HG03139 (cell line): ENCODE results near the gene ATF7IP2.
"Not testable (repeated sequence)": the region's sequence is repeated elsewhere in the genome, so short reads cannot be mapped to it uniquely, and the experiment has no call there.

Experiments
- ATAC-seq: cut with Tn5 transposase; IDR thresholded peaks from one replicate; pipeline ENCODE4 v1.9.1; 2021; ENCODE audit not compliant: unreplicated experiment

Gene ATF7IP2

DNA sequence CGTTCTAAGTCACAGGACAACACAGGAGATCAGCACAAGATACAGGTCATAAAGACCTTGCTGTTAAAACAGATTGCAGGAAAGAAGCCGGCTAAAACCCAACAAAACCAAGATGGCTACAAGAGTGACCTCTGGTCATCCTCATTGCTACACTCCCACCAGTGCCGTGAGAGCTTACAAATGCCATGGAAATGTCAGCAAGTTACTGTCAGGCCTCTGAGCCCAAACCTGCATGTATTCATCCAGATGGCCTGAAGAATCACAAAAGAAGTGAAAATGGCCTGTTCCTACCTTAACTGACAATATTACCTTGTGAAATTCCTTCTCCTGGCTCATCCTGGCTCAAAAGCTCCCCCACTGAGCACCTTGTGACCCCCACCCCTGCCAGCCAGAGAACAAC, 119.4 kb downstream of the ATF7IP2 start:
- not testable (repeated sequence) for ATAC-seq

DNA sequence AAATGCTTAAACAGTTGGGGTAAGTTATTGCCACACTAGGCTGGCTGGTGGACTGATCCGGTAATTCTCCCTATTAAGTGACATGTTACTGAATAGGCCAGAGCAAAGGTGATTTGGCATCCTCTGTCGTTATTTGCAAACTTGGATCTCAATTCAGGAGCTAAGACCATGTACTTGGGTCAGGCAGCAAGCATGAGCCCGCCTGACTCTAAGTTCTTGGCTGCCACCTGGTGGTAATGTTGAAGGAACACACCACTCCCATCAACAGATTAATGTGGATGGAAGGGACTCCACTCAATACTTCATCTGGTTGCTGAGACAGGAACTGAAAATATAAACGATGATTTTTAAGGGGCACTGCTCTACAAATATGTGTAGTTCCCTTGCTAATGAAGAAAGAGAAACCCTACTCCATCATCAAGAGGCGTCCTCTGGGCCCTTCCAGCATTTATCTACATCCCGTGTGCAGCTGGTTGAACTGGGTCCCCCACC, 123.7 kb downstream of the ATF7IP2 start:
- ATAC-seq = peak; percentile 80

DNA sequence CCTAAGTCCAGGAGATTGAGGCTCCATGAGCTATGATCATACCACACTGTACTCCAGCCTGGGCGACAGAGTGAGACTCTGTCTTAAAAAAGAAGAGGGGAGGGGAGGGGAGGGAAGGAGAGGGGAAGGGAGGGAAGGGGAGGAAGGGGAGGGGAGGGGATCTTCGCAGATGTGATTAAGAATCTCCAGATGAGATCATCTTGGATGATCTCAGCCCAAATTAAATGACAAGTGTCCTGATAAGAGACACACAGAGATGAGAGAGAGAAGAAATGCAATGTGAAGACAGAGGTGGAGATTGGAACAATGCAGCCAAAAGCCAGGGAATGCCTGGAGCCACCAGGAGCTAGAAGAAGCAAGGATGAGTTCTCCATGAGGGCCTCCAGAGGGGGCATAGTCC, 124.4 kb downstream of the ATF7IP2 start:
- no peak for ATAC-seq

DNA sequence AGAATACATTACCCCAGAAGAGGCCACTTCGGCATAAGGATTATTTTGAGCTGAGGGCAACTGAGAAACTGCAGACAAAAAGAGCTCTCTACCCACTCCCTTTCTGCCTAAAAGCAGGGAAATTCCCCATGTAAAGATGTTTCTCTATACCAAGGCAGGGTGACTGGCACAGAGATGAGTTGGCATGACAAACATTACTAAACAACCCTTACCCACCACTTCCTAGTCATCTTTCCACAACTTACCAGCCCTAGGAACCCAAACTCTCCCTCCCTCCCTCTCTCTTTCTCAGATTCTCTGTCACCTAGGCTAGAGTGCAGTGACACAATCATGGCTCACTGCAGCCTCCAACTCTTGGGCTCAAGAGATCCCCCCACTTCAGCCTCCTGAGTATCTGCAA, 126.0 kb downstream of the ATF7IP2 start:
- no peak for ATAC-seq

DNA sequence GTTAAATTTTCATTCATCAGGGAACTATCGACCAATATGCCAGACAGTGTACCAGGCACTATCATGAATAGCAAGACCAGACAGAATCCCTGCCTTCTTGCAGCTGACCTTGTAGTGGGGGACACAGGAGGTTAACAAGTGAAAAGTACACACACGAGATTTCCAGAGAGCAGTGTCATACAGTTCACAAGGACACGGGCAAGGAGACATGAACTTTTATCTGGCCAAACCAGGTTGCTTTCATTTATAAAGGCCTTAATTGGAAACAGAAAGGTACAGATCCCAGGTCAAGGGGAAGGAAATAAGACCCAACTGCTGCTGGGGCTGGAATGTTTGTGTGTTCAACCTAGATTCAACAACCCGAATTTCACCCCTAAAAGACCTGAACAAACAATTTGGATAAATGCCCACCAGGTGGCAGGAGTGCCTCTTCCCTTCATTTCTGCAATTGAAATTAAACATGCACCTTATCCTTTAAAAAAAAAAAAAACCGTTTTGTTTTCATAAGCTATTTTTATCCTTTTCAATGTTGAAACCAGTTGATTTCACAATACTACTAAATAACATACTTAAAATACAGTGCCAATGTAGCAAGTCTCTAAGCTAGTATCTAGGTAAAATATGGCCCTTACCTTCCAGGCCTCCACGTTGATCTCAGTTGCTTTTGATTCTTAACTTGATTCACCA, 128.7 kb downstream of the ATF7IP2 start:
- no peak for ATAC-seq

DNA sequence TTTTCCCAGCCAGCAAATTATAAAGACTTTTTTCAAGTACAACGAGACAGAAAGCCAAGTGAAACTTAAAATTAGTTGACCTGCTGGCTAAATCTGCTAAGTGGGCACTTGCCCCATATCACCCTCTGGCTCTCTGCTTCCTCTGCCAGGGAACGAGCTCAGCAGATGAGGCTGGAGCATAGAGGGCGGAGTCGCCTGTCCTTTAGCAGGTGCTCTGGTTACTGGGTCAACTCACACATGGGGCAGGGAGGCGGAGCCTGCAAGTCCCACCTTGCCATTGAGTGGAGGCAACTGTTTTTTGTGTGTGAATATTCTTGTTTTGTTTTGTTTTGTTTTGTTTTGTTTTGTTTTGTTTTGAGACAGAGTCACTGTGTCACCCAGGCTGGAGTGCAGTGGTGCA, 132.0 kb downstream of the ATF7IP2 start:
- ATAC-seq = no peak

DNA sequence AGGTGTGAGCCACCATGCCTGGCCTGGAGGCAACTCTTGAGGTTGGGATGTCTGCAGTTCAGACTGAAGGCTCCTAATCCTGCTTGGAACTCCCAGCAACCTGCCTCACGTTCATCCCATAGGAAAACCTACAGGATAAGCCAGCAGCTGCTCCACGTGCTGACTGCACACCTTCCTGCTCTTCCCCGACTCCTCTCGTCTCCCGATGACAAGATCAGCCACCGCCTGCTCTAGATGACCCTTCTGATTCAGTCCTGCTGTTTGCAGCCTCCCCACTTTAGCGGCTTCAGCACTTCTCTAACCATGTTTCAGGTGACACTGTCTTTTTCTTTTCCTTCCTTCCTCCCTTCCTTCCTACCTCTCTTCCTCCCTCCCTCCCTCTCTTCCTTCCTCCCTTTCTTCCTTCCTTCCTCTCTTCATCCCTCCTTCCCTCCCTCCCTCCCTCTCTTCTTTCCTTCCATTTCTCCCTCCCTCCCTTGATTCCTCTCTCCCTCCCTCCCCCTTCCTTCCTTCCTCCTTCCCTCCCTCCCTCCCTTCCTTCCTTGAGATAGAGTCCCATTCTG, 132.7 kb downstream of the ATF7IP2 start:
- no peak for ATAC-seq

DNA sequence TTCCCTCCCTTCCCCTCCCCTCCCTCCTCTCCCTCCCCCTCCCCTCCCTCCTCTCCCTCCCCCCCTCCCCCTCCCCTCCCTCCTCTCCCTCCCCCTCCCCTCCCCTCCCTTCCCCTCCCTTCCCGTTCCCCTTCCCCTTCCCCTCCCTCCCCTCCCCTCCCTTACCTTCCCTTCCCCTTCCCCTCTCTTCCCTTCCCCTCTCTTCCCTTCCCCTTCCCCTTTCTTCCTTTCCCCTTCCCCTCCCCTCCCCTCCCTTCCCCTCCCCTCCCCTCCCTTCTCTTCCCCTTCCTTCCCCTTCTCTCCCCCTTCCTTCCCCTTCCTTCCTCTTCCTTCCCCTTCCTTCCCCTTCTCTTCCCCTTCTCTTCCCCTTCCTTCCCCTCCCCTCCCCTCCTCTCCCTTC, 133.4 kb downstream of the ATF7IP2 start:
- no peak for ATAC-seq

DNA sequence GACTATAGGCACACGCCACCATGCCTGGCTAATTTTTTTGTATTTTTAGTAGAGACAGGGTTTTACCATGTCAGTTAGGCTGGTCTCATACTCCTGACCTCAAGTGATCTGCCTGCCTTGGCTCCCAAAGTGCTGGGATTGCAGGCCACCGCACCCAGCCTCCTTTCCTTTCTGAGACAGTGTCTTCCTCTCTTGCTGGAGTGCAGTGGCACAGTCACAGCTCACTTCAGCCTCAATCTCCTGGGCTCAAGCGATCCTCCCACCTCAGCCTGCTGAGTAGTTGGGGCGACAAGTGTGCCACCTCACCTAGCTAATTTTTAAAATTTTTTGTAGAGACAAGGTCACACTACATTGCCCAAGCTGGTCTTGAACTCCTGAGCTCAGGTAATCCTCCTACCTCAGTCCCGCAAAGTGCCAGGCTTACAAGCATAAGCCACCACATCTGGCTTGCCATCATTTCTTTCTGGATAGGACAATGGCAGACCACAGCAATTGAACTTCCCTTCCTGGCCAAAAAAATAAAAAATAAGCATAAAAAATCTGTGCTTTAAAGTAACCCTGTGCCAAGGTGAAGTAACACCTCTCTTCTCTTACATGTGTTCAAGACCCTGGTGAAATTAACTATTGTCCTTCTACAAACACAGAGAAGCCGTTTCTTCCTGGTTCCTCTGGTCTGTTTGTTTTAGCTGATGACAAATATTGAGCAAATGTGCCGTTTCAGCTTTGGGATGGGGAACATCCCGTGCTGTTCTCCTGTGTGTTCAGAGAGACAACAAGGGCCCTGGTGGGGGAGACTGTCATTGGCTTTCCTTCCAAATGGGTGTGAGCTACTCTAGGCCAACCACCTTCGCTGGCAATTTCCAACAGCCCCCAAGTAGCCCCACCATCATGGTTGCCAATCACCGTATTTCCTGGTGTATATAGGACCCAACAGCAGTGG, 134.3 kb downstream of the ATF7IP2 start:
- ATAC-seq = no peak

DNA sequence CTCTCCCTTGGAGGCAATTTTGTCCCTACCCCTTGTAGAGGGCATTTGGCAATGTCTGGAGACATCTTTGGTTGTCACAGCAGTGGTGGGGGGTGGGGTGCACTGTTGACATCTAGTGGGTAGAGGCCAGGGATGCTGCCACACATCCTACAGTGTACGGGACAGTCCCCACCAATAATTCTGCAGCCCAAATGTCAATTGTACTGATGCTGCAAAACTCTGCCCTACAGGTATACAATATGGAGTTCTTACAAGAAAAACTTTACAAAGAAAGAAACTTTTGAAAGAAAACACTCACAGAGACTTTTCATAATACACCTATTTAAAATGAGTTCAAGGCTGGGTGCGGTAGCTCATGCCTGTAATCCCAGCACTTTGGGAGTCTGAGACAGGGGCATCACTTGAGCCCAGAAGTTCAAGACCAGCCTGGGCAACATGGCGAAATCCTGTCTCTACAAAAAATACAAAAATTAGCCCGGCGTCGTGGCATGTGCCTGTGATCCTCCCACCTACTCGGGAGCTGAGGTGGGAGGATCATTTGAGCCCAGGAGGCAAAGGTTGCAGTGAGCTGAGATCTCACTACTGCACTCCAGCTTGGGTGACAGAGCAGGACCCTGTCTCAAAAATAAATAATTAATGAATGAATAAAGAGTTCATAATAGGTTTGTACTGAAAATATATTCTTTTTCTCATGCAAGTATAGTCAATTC, 135.2 kb downstream of the ATF7IP2 start:
- ATAC-seq = no peak

DNA sequence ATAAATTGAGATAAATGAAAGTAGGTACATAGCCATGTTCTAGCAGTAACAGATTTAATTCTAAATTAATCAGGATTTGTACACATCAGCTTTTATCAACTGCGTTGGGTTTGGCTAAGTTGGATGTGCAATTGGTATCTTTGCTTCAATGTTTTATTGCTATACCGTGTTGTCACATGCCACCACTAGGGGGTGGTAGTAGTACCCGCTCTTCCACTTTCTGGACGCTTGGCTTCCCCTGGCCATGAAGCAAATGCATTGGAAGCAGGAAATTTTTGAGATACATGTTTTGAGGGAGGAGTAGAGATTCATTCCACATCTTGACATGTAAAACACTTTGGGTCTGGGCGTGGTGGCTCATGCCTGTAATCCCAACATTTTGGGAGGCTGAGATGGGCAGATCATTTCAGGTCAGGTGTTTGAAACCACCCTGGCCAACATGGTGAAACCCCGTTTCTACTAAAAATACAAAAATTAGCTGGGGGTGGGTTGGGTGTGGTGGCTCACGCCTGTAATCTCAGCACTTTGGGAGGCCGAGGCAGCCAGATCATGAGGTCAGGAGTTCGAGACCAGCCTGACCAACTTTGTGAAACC, 135.9 kb downstream of the ATF7IP2 start:
- no peak for ATAC-seq

DNA sequence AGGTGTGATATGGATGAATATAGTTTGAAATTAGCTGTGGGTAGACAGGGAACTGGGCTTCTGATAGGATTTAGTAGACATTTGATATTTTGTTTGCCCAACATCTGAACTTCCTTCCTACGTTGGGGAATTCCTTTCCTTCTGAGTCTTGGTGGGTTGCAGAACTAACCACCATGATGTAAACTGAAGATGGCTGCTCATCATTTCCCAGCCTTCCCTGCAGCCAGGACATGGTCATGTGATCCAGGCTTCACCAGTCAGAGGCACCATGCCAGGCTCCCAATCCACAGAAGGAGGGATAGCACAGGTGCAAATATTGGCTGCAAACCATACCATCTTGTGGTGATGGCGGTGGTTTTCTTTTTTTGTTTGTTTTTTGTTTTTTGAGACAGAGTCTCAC, 137.1 kb downstream of the ATF7IP2 start:
- no peak for ATAC-seq

DNA sequence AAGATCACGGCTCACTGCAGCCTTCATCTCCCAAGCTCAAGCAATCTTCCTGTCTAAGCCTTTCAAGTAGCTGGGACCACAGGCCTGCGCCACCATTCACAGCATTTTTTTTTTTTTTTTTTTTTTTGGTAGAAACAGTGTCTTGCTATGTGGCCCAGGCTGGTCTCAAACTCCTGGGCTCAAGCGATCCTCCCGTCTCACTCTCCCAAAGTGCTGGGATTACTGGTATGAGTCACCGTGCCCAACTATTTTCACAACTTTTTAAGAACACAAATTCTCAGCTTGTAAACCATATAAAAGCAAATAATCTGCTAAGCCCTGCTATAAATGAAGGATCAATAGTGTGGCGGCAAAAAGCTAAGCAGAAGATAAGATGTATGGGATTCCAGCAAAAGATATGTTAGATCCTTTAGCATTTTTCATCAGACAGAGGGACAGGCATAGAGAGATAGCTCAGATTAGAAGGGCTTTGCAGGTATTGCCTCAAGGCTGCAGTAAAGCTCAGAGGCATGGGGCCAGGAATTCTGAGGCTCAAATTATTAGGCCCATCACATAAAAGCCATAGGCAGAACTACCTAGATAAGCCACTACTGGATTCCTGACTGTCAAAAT, 139.5 kb downstream of the ATF7IP2 start:
- no peak for ATAC-seq

DNA sequence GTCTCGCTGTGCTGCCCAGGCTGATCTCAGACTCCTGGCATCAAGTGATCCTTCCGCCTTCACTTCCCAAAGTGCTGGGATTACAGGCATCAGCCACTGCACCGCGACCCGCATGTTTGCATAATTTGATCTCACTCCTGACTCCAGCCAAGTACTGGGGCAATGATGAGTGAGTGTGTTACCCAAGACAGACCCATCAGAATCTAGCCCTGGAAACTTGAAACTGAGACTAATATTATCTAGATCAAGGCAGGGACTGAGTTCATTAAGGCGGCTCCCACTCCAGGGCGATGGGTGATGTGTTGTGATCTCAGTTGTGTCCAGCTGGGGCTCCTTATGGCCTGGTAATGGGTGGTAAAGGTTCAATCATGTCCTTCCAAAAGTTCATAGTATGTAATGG, 141.1 kb downstream of the ATF7IP2 start:
- no peak for ATAC-seq

DNA sequence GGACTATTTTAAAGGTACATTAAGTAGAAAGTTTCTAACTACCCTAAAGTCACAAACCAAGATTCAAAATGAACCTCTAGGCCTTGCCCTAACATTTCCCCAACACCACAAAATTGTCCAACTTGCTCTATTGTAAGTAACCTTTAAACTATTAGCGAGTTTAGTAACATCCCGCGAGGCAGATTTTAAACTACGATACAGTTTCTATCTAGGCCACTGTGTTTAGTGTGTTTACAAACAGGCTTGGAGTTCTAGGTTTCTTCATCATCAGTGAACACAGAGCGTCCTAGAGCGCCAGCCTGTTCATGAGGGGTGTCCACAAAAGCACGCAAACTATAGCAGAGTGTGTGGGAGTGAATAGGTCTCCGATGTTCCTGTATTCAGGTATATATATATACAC, 142.8 kb downstream of the ATF7IP2 start:
- no peak for ATAC-seq

DNA sequence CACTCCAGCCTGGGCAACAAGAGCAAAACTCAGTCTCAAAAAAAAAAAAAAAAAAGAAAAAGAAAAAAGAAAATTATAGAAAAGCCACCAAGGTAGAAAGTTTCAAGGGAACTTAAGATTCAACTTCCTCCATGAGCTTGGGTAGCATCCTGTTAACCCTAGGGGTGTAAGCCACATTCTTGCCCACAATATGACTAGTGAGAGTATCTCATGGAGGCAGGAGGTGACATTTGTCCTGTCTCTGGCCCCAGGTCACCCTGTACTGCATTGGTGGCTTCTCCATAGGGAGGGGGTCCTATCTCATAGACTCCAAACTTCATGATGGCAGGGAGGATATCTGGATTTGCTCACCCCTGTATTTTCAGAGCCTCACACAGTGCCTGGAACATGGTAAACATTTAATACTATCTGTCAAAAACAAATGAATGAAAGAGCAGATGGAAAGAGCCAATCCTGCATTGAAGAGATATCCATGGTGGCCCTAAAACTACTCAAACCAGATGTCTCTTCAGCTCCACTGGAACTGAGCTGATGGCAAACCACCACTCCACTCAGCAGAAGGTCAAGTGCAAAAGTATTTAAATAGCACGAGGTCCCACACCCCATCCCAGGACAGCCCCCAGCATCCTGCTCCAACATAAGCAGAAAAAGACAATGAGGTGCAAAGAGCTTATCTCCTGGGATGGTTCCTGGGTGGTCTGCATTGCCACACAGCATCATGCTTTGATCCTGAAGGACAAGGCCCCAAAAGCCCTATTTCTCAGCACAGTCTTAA, 144.2 kb downstream of the ATF7IP2 start:
- no peak for ATAC-seq

DNA sequence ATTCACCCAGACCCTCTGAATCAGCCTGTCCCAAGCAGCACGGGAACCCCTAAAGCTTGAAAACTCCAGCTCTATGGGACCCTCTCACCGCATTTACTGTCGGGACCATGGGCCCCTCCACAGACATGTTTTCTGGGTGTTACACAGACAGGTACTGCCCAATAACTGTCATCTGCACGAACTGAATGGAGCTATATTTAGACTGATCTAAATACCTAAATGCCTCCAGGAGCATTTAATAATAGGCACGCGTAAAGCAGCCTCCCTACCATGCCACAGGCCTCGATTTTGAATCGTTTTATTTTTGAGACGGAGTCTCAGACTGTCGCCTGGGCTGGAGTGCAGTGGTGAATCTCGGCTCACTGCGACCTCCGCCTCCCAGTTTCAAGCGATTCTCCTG, 144.8 kb downstream of the ATF7IP2 start:
- no peak for ATAC-seq

DNA sequence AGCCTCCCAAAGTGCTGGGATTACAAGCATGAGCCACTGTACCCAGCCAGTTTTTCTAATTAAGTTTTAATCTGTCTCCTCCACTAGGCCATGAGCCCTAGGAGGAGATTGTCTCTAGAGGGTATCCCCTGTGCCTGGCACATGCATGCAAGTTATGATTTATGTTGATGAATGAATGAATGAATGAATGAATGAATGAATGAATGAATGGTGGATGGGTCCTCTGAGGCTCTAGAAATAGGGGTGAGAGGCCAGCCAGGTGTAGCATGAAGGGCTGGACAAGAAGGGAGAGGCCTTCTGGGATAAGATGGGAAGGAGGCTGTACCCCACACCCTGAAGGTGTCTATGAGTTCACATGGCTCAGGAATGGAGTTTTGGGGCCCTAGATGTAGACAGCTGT, 145.7 kb downstream of the ATF7IP2 start:
- ATAC-seq = no peak
